Ishikawa (cell line): Measurements from ENCODE around the gene AGPAT1.

Experiments used
- CEBPB ChIP-seq: IDR thresholded peaks from 2 replicates; pipeline ENCODE4 v1.6.1; 2012
- CREB1 ChIP-seq: IDR thresholded peaks from 2 replicates; pipeline ENCODE4 v1.6.1; 2012; ENCODE audit warnings: low read depth
- EGR1 ChIP-seq: IDR thresholded peaks from 2 replicates; pipeline ENCODE4 v1.6.1; 2012
- EP300 ChIP-seq: IDR thresholded peaks from 2 replicates; pipeline ENCODE4 v1.6.1; 2012; ENCODE audit warnings: borderline replicate concordance
- FOXM1 ChIP-seq: IDR thresholded peaks from 2 replicates; pipeline ENCODE4 v1.6.1; 2012; ENCODE audit warnings: low read depth, borderline replicate concordance
- MAX ChIP-seq: IDR thresholded peaks from 2 replicates; pipeline ENCODE4 v1.6.1; 2012
- NFIC ChIP-seq: IDR thresholded peaks from 2 replicates; pipeline ENCODE4 v1.6.1; 2012
- RAD21 ChIP-seq: IDR thresholded peaks from 2 replicates; pipeline ENCODE4 v1.6.1; 2012; ENCODE audit warnings: low read depth
- TAF1 ChIP-seq: IDR thresholded peaks from 2 replicates; pipeline ENCODE4 v1.6.1; 2012; ENCODE audit warnings: low read depth, mild to moderate bottlenecking
- TCF12 ChIP-seq: IDR thresholded peaks from 2 replicates; pipeline ENCODE4 v1.6.1; 2012; ENCODE audit warnings: low read depth
- TEAD4 ChIP-seq: IDR thresholded peaks from 2 replicates; pipeline ENCODE4 v1.6.1; 2012
- USF1 ChIP-seq: IDR thresholded peaks from 2 replicates; pipeline ENCODE4 v1.6.1; 2012
- YY1 ChIP-seq: IDR thresholded peaks from 2 replicates; pipeline ENCODE4 v1.6.1; 2012; ENCODE audit warnings: low read depth
- ZBTB7A ChIP-seq: IDR thresholded peaks from 2 replicates; pipeline ENCODE4 v1.6.1; 2012; ENCODE audit warnings: low read depth
- TF ChIP-seq, protein P1 (sequence below): IDR thresholded peaks from 2 replicates; pipeline ENCODE4 v1.6.1; 2012; ENCODE audit warnings: low read depth, mild to moderate bottlenecking

AGPAT1 gene

DNA sequence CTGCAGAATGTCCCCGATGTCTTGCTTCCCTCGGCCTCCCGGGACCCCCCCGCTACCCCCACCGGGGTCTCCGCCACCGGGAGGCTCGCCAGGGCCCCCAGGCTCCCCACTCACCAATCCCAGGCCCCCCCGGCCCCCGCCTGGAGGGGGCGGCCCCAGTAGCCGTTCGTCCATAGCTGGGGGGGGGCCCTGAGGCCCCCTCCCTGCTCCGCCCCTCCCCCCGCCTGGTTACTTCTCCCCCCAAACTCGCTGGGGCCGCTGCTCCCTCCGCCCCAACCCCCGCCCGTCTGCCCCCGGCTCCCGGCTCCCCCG lies 13.8 kb upstream of the AGPAT1 start:
- TF ChIP-seq USF1 (no peak), ZBTB7A (peak; percentile 31; the same call in 1 of the 2 replicates), YY1 (no peak)
- TF ChIP-seq, protein P1, sequence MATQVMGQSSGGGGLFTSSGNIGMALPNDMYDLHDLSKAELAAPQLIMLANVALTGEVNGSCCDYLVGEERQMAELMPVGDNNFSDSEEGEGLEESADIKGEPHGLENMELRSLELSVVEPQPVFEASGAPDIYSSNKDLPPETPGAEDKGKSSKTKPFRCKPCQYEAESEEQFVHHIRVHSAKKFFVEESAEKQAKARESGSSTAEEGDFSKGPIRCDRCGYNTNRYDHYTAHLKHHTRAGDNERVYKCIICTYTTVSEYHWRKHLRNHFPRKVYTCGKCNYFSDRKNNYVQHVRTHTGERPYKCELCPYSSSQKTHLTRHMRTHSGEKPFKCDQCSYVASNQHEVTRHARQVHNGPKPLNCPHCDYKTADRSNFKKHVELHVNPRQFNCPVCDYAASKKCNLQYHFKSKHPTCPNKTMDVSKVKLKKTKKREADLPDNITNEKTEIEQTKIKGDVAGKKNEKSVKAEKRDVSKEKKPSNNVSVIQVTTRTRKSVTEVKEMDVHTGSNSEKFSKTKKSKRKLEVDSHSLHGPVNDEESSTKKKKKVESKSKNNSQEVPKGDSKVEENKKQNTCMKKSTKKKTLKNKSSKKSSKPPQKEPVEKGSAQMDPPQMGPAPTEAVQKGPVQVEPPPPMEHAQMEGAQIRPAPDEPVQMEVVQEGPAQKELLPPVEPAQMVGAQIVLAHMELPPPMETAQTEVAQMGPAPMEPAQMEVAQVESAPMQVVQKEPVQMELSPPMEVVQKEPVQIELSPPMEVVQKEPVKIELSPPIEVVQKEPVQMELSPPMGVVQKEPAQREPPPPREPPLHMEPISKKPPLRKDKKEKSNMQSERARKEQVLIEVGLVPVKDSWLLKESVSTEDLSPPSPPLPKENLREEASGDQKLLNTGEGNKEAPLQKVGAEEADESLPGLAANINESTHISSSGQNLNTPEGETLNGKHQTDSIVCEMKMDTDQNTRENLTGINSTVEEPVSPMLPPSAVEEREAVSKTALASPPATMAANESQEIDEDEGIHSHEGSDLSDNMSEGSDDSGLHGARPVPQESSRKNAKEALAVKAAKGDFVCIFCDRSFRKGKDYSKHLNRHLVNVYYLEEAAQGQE = no peak

GRCh38 chr6:32189069-32189741 lies 13.3 kb upstream of the AGPAT1 start:
- TF ChIP-seq ZBTB7A = no peak
- no peak for TF ChIP-seq TEAD4
- no peak for TF ChIP-seq CREB1
- TF ChIP-seq EGR1 = no peak
- no peak for TF ChIP-seq NFIC
- TF ChIP-seq TCF12 = no peak
- no peak for TF ChIP-seq TAF1
- no peak for TF ChIP-seq FOXM1

DNA sequence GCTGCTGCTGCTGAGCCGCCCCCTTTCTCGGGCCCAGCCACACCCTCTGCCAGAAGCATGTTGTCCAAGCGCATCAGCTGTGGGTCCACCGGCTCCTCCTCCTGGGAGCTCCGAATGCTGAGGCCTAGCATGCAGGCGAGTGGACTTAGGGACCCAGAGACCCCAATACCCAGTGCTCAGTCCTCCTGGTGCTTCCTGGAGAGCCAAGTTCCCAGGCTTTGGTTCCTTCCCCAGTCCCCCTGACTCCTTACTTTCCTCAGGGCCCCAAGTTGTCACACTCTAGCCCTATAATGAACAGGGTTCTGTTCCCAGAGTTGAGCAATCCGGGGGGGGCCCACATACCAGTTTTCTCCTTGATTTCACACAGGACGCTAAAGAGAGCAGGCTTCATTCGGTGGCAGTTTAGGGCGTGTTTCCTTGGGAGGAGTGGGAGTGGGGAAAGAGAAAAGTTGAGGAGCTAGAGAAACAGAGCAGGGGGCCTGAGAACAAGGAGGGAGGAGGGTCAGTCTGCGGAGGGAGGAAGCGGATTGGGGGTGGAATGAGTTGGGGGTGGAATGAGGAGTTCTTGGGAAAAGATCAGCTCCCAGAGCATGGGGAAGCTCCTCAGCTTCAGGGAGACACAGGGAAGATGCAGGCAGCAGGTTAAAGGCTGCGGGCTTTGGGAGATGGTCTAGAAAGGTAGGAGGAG lies 12.6 kb upstream of the AGPAT1 start:
- TF ChIP-seq TAF1 (no peak), EP300 (no peak), TCF12 (no peak), MAX (no peak), CEBPB (no peak), TEAD4 (no peak), NFIC (no peak), YY1 (no peak), RAD21 (no peak), USF1 (no peak), CREB1 (no peak), FOXM1 (no peak)
- TF ChIP-seq, protein P1 = no peak

DNA sequence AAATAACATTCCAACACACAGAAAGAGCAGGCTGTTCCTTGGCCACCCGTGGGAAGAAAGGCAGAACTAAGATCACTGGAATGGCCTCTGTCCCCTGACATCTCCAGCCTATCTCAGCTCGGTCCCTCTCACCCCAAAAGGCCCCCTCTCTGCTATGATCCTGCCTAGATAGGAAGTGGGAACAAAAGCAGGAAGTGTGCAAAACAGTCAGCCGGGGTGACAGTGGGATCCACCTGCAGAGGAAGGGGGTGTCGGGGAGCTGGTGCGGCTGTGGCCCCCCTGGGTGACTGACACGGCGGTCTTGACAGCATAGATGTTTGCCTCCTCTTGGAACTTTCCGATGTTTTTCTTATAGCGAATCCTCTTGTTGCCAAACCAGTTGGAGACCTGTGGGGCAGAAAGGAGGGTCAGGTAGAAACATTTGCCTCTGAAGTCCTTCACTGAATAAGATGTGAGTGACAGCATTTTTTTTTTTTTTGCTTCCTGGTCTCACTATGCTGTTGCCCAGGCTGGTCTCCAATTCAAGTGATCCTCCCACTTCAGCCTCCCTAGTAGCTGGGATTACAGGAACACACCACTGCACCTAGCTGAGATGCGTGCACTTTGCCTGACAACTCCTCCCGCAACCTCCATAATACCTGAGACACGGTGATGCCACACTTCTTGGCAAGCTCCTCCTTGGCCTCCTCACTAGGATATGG lies 11.3 kb upstream of the AGPAT1 start:
- no peak for TF ChIP-seq USF1

DNA sequence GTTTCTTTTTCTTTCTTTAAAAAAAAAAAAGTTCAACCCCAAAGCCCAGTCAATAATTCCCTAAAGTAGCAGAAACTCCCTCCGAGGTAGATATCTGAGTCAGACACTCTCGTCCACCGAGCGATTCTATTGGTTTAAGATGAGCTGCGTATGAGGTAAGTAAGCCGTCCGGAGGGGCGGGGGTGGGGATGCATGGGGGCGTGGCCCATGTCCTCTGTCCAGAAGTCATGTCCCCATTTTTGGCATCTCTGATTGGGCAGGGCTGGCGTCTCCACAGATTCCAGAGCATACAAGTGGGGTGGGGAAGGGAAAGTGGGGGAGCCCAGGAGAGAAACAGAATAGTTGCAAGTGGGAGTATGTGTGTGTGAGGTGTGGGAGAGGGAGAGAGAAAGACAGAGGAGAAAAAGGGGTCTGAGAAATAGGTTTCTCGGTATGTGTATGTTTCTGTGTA lies 9.8 kb upstream of the AGPAT1 start:
- TF ChIP-seq CREB1 = 0 out of 2 replicates have a peak, but pooled peaks have one; percentile 22

DNA sequence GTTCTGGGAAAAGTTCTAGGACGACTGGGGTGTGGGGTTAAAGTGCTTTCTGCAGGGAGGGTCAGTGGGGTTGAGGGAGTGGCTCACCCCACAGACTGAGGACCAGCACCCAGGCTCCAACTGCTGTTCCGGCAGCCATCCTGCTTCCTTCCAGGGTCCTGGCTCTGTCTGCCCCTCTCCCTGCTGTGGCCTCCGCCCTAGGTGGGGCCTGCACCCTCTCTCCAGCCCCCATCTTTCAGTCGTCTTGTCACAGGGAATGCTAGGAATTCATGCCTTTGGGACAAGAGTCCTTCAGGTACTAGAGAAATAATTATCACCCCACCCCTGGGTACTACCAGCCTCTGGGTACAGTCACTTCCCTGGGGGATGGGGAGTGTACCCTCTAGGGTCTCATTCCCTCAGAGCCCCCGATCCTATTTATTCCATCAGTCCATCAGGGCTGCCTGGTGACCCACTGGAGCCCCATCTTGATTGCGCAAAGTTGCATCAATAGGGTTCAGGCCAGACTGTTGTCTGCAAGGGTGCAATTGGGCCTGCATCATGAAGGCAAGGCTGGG lies 8.3 kb upstream of the AGPAT1 start, which contains the start of gene AGER:
Gene AGER, minus strand, starts transcription at position 170 of the 557 bp plus-strand sequence. Its CDS starts 31 bp downstream, at position 139.
- TF ChIP-seq, protein P1 = no peak
- TF ChIP-seq NFIC (no peak), ZBTB7A (no peak), MAX (no peak), YY1 (no peak), USF1 (no peak), CEBPB (peak; percentile 45; the same call in 1 of the 2 replicates), RAD21 (no peak), FOXM1 (no peak)
